SK-N-SH (cell line): ENCODE results near the gene RPGR.
A peak's percentile ranks its signal among the peaks of the same experiment; 100 is the strongest.

Experiments used
- EP300 ChIP-seq, 2 experiments: IDR thresholded peaks; 2 replicates each; pipeline versions ENCODE4 v1.4.0 to v1.6.1; 2012; ENCODE audit warnings: borderline replicate concordance in 1 of 2, low read depth in 1 of 2, low read length in 1 of 2
- PBX3 ChIP-seq: IDR thresholded peaks from 2 replicates; pipeline ENCODE4; 2012
- POLR2AphosphoS5 ChIP-seq: IDR thresholded peaks from 2 replicates; pipeline ENCODE4 v1.6.1; 2012; ENCODE audit warnings: low read depth, low read length
- SIN3A ChIP-seq: IDR thresholded peaks from 2 replicates; pipeline ENCODE4 v1.6.1; 2012; ENCODE audit warnings: low read depth, mild to moderate bottlenecking, low read length, moderate library complexity, borderline replicate concordance
- SMC3 ChIP-seq: IDR thresholded peaks from 2 replicates; pipeline ENCODE4 v1.6.1; 2012; ENCODE audit warnings: low read depth, low read length, improper control_type of control experiment
- YY1 ChIP-seq: IDR thresholded peaks from 2 replicates; pipeline ENCODE4 v1.4.0; 2012; ENCODE audit warnings: low read depth, mild to moderate bottlenecking
- TF ChIP-seq, protein P1 (sequence below): fragments of 200-600 bp; sonication (generic); IDR thresholded peaks from 2 replicates; pipeline ENCODE4 v1.6.1; 2017; ENCODE audit warnings: antibody characterized with exemption, mild to moderate bottlenecking, moderate library complexity

GRCh38 chrX:38335382-38335781 lies 8.1 kb upstream of the RPGR start:
- TF ChIP-seq PBX3, result no peak
- TF ChIP-seq, protein P1, sequence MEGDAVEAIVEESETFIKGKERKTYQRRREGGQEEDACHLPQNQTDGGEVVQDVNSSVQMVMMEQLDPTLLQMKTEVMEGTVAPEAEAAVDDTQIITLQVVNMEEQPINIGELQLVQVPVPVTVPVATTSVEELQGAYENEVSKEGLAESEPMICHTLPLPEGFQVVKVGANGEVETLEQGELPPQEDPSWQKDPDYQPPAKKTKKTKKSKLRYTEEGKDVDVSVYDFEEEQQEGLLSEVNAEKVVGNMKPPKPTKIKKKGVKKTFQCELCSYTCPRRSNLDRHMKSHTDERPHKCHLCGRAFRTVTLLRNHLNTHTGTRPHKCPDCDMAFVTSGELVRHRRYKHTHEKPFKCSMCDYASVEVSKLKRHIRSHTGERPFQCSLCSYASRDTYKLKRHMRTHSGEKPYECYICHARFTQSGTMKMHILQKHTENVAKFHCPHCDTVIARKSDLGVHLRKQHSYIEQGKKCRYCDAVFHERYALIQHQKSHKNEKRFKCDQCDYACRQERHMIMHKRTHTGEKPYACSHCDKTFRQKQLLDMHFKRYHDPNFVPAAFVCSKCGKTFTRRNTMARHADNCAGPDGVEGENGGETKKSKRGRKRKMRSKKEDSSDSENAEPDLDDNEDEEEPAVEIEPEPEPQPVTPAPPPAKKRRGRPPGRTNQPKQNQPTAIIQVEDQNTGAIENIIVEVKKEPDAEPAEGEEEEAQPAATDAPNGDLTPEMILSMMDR, result 0 out of 2 replicates have a peak, but pooled peaks have one; percentile 23
- no peak for TF ChIP-seq YY1
- no peak for TF ChIP-seq SIN3A
- peak; percentile 22; the same call in 1 of the 2 replicates for TF ChIP-seq SMC3
- TF ChIP-seq EP300 (IDR thresholded peaks at IDR 0.05; ENCODE audit: borderline replicate concordance in 1 of 2, low read depth in 1 of 2, low read length in 1 of 2), result no peak
- TF ChIP-seq POLR2AphosphoS5, result no peak
